GM23338 (cell line): Measurements from ENCODE around the gene EHBP1L1. TPM values are rescaled to one million over a fixed set of nuclear protein-coding genes. Genes with fewer than 3 reads are reported as not detected.

ENCODE experiments used
- ATAC-seq: fragments of 200-7000 bp; cut with Tn5 transposase; 3 replicates; pipeline ENCODE4 v1.9.1; 2020
- DNase-seq: peaks from one replicate; pipeline ENCODE4 v3.0.0-alpha.2; 2015; ENCODE audit warnings: low spot score
- H2AFZ ChIP-seq: fragments of 200-600 bp; sonication (generic); 2 replicates; pipeline ENCODE4 v1.8.0; 2016; ENCODE audit warnings: antibody characterized with exemption, mild to moderate bottlenecking, moderate library complexity
- H3F3A ChIP-seq: fragments of 200-600 bp; sonication (generic); replicated peaks from 2 replicates; pipeline ENCODE4 v1.8.0; 2017; ENCODE audit warnings: antibody characterized with exemption, mixed run types, low read depth
- H3K27ac ChIP-seq: fragments of 200-600 bp; sonication (generic); 2 replicates; pipeline ENCODE4 v1.6.1; 2016; ENCODE audit warnings: low read depth
- H3K27me3 ChIP-seq: fragments of 200-600 bp; sonication (generic); 2 replicates; pipeline ENCODE4 v1.8.0; 2016; ENCODE audit warnings: mild to moderate bottlenecking, mixed run types, moderate library complexity; ENCODE audit not compliant: insufficient read depth
- H3K36me3 ChIP-seq: fragments of 200-600 bp; sonication (generic); 2 replicates; pipeline ENCODE4 v1.8.0; 2016; ENCODE audit warnings: mild to moderate bottlenecking; ENCODE audit not compliant: insufficient read depth
- H3K4me1 ChIP-seq: fragments of 200-600 bp; sonication (generic); 2 replicates; pipeline ENCODE4 v1.8.0; 2016; ENCODE audit warnings: mild to moderate bottlenecking, moderate library complexity; ENCODE audit not compliant: insufficient read depth
- H3K4me2 ChIP-seq: fragments of 200-600 bp; sonication (generic); 2 replicates; pipeline ENCODE4 v1.7.1; 2017; ENCODE audit warnings: mixed run types
- H3K4me3 ChIP-seq: fragments of 200-600 bp; sonication (generic); 2 replicates; pipeline ENCODE4 v1.6.1; 2016; ENCODE audit warnings: mixed run types
- H3K79me2 ChIP-seq: fragments of 200-600 bp; sonication (generic); replicated peaks from 2 replicates; pipeline ENCODE4 v1.8.0; 2017; ENCODE audit warnings: mild to moderate bottlenecking; ENCODE audit not compliant: insufficient read depth
- H3K9me2 ChIP-seq: fragments of 200-600 bp; sonication (generic); 2 replicates; pipeline ENCODE4 v1.8.0; 2017; ENCODE audit not compliant: insufficient read depth
- H4K20me1 ChIP-seq: fragments of 200-600 bp; sonication (generic); replicated peaks from 2 replicates; pipeline ENCODE4 v1.8.0; 2017; ENCODE audit warnings: mild to moderate bottlenecking; ENCODE audit not compliant: insufficient read depth
- H3K27ac Mint-ChIP-seq: 2 replicates; pipeline ENCODE4 v1.8.0; 2020; ENCODE audit warnings: inconsistent platforms, mild to moderate bottlenecking, moderate library complexity, mixed read lengths
- H3K27me3 Mint-ChIP-seq: 3 replicates; pipeline ENCODE4 v1.8.0; 2022; ENCODE audit warnings: low read depth, mild to moderate bottlenecking, moderate library complexity, mixed read lengths, inconsistent platforms; ENCODE audit not compliant: insufficient read depth, poor library complexity
- H3K36me3 Mint-ChIP-seq: 3 replicates; pipeline ENCODE4 v1.8.0; 2021; ENCODE audit warnings: low read depth, mild to moderate bottlenecking, inconsistent platforms, moderate library complexity, mixed read lengths
- H3K4me1 Mint-ChIP-seq: 3 replicates; pipeline ENCODE4 v1.8.0; 2020; ENCODE audit warnings: mild to moderate bottlenecking, inconsistent platforms, mixed read lengths
- H3K4me3 Mint-ChIP-seq: 3 replicates; pipeline ENCODE4 v1.8.0; 2021; ENCODE audit warnings: moderate library complexity, mild to moderate bottlenecking, inconsistent platforms, mixed read lengths
- H3K9me3 Mint-ChIP-seq: 3 replicates; pipeline ENCODE4 v1.8.0; 2020; ENCODE audit warnings: moderate library complexity, mild to moderate bottlenecking, inconsistent platforms, mixed read lengths
- CREB1 ChIP-seq: fragments of 250-450 bp; sonication (Bioruptor Pico); IDR thresholded peaks from 2 replicates; pipeline ENCODE4 v1.5.0; 2020; ENCODE audit warnings: low read depth, mild to moderate bottlenecking, moderate library complexity
- CTCF ChIP-seq, 2 experiments: fragments of 200-600 bp in 1 of 2; sonication (generic) in 1 of 2; conservative IDR thresholded peaks; 2 replicates each; pipeline versions ENCODE4 v1.5.1 to v1.6.1; 2016 to 2017; ENCODE audit warnings: antibody characterized with exemption in 2 of 2, low read depth in 2 of 2, mild to moderate bottlenecking in 2 of 2, moderate library complexity in 1 of 2
- ETS1 ChIP-seq: IDR thresholded peaks from 2 replicates; pipeline ENCODE4 v1.6.1; 2016; ENCODE audit warnings: antibody characterized with exemption
- EZH2 ChIP-seq: fragments of 200-600 bp; sonication (generic); IDR thresholded peaks from one replicate; pipeline ENCODE4 v1.8.0; 2017; ENCODE audit warnings: antibody characterized with exemption, mild to moderate bottlenecking, low read depth; ENCODE audit not compliant: unreplicated experiment
- EZH2phosphoT487 ChIP-seq: fragments of 200-600 bp; sonication (generic); IDR thresholded peaks from one replicate; pipeline ENCODE4 v1.8.1; 2018; ENCODE audit warnings: antibody characterized with exemption; ENCODE audit not compliant: unreplicated experiment
- JUNB ChIP-seq: IDR thresholded peaks from one replicate; pipeline ENCODE4 v1.6.1; 2016; ENCODE audit warnings: antibody characterized with exemption; ENCODE audit not compliant: unreplicated experiment
- NANOG ChIP-seq: IDR thresholded peaks from 2 replicates; pipeline ENCODE4 v1.6.1; 2016; ENCODE audit warnings: antibody characterized with exemption, borderline replicate concordance
- POLR2AphosphoS5 ChIP-seq: IDR thresholded peaks from 2 replicates; pipeline ENCODE4 v1.6.1; 2016; ENCODE audit warnings: antibody characterized with exemption, low read depth
- REST ChIP-seq: IDR thresholded peaks from one replicate; pipeline ENCODE4 v1.6.1; 2018; ENCODE audit warnings: antibody characterized with exemption; ENCODE audit not compliant: unreplicated experiment
- STAT1 ChIP-seq: IDR thresholded peaks from one replicate; pipeline ENCODE4 v1.6.1; 2016; ENCODE audit warnings: antibody characterized with exemption; ENCODE audit not compliant: unreplicated experiment
- ZNF114 ChIP-seq: fragments of 250-450 bp; sonication (Bioruptor Pico); IDR thresholded peaks from 2 replicates; pipeline ENCODE4 v1.5.0; 2020; ENCODE audit warnings: mild to moderate bottlenecking, moderate library complexity
- ZNF331 ChIP-seq: fragments of 250-450 bp; sonication (Bioruptor Pico); IDR thresholded peaks from 2 replicates; pipeline ENCODE4 v1.5.0; 2020; ENCODE audit warnings: low read depth, mild to moderate bottlenecking, moderate library complexity
- ZNF462 ChIP-seq: fragments of 250-450 bp; sonication (Bioruptor Pico); IDR thresholded peaks from 2 replicates; pipeline ENCODE4 v1.5.0; 2020; ENCODE audit warnings: mild to moderate bottlenecking, moderate library complexity
- polyA plus RNA-seq: library from polyadenylated mRNA; unstranded; fragments of >200 nt; fragmentation: Nextera tagmentation; extraction: Ambion mirVana; gene quantifications from 2 replicates; pipeline ENCODE4 v1.2.1, GENCODE V29; 2016
- total RNA-seq: library from RNA; depleted of rRNA; stranded (reverse); fragments of >200 nt; shearing (Covaris generic); gene quantifications from 2 replicates; pipeline ENCODE4 v1.2.3, GENCODE V29; 2014

EHBP1L1 gene
- total and polyA plus RNA-seq, 2 experiments from 2014 or later, result 2.9 to 10.9 TPM

DNA sequence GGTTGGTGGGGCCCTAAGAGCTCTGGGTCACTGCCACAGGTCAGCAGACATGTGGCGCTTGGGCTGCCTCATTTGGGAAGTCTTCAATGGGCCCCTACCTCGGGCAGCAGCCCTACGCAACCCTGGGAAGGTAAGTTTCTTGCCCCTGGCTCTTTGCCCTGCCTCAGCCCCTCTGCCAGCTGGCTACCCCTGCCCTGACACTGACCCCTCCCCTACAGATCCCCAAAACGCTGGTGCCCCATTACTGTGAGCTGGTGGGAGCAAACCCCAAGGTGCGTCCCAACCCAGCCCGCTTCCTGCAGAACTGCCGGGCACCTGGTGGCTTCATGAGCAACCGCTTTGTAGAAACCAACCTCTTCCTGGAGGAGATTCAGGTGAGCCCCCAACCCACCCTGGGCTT, 49.1 kb upstream of the EHBP1L1 start:
- H3K27me3 Mint-ChIP-seq, result peaks cover 9% of the 10 kb centered on the region
- Histone ChIP-seq H3K27me3 (0 out of 2 replicates have a peak, but pooled peaks cover 5% of the 10 kb centered on the region), H4K20me1 (peaks cover 2% of the 10 kb centered on the region; the same call in 1 of the 2 replicates), H3K4me2 (no peak overlapping the region), H3K27ac (no peak overlapping the region), H3K79me2 (no peaks in the 10 kb centered on the region), H3K36me3 (no peaks in the 10 kb centered on the region; the same call in 1 of the 2 replicates), H2AFZ (no peak overlapping the region), H3F3A (peaks cover 15% of the 10 kb centered on the region; the same call in 1 of the 2 replicates), H3K4me3 (no peak overlapping the region), H3K9me2 (no peaks in the 10 kb centered on the region), H3K4me1 (peaks cover 3% of the 10 kb centered on the region)
- H3K4me3 Mint-ChIP-seq, result peak overlapping the region; percentile 80
- peaks cover 32% of the 10 kb centered on the region for H3K36me3 Mint-ChIP-seq
- no peak for DNase-seq
- ATAC-seq, result no peak
- no peaks in the 10 kb centered on the region for H3K9me3 Mint-ChIP-seq
- H3K4me1 Mint-ChIP-seq, result peaks cover 13% of the 10 kb centered on the region
- H3K27ac Mint-ChIP-seq, result no peak overlapping the region
- TF ChIP-seq REST (no peak), ETS1 (no peak), NANOG (no peak), ZNF114 (CRISPR knock-in tag) (no peak), EZH2phosphoT487 (no peak), STAT1 (no peak), CTCF (conservative IDR thresholded peaks at IDR 0.05; ENCODE audit: low read depth in 2 of 2) (no peak), POLR2AphosphoS5 (no peak), ZNF462 (CRISPR knock-in tag) (no peak), JUNB (no peak), EZH2 (no peak), ZNF331 (no peak), CREB1 (CRISPR knock-in tag) (no peak)
